HG03575 (cell line): ENCODE data around the gene HES4.

Source experiments
- ATAC-seq: cut with Tn5 transposase; IDR thresholded peaks from one replicate; pipeline ENCODE4 v1.9.1; 2021; ENCODE audit not compliant: unreplicated experiment, insufficient number of reproducible peaks, low FRiP score; ENCODE audit errors: extremely low read depth

Gene HES4

GRCh38 chr1:960363-961131 is 39.4 kb downstream of the HES4 start, which contains the start of gene KLHL17:
Gene KLHL17 (plus strand): TSS chr1:960584. CDS start chr1:960694, 110 bp downstream.
- no peak for ATAC-seq

- no peak for ATAC-seq
These were observed 40.0 kb downstream of the HES4 start for GRCh38 chr1:959731-960362.

GRCh38 chr1:958823-959730 is 40.8 kb downstream of the HES4 start, which contains the start of gene NOC2L:
Gene NOC2L (minus strand): TSS chr1:959256. CDS start chr1:959240, 16 bp downstream.
- no peak for ATAC-seq

- no peak for ATAC-seq
These were observed 43.3 kb downstream of the HES4 start for GRCh38 chr1:956636-957035.

- ATAC-seq: no peak
These were observed 44.4 kb downstream of the HES4 start for GRCh38 chr1:955474-955873.

- ATAC-seq: no peak
These were observed 45.0 kb downstream of the HES4 start for GRCh38 chr1:954927-955326.

GRCh38 chr1:953524-954320 is 46.2 kb downstream of the HES4 start:
- ATAC-seq: no peak

- ATAC-seq: no peak
These were observed 47.3 kb downstream of the HES4 start for GRCh38 chr1:952603-953002.

- ATAC-seq: no peak
These were observed 47.7 kb downstream of the HES4 start for GRCh38 chr1:952201-952600.

- ATAC-seq: no peak
These were observed 48.5 kb downstream of the HES4 start for GRCh38 chr1:951364-951763.

GRCh38 chr1:950881-951280 is 49.0 kb downstream of the HES4 start:
- no peak for ATAC-seq

GRCh38 chr1:950268-950667 is 49.6 kb downstream of the HES4 start:
- ATAC-seq: no peak
